Activated gamma-delta T cell (primary cell): ENCODE measurements around the gene TXN2.
A peak's percentile ranks its signal among the peaks of the same experiment; 100 is the strongest.

Experiments
- DNase-seq: peaks from one replicate; lab custom pipeline; 2025; lab: John Stamatoyannopoulos, UW

TXN2 gene

DNA sequence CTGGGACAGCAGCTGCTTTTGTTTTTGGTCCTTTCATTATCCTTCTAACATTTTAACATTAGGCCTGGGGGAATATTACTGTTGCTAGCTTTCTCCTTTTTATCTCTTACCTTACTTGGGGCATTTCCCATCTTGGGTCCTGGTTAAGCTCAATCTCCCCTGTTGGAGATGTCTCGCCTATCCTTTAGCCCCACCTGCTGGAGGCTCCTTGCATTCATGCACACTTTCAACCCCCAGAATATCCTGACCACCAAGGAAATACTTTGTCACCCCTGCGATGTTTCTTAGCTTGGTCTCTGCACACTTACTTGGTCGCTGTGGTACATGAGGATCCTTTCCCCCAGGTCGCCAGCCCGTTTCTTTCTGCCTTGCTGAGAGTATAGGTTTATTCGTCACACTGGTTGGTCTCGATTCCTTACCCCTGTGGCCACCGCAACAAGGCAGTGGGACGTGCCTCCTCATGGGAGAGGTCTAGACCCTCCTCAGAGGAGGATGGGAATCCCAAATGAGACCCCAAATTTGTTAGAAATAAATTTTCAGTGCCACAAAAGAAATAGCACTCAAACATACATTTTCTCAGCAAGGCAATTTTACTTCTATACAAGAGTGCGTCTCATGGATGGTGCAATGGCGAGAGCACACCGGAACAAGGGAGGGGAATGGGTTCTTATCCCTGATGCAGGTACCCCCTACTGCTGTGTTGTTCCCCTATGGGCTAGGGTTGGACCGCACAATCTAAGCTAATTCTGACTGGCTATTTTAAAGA lies 5.4 kb upstream of the TXN2 start:
- no peak for DNase-seq

DNA sequence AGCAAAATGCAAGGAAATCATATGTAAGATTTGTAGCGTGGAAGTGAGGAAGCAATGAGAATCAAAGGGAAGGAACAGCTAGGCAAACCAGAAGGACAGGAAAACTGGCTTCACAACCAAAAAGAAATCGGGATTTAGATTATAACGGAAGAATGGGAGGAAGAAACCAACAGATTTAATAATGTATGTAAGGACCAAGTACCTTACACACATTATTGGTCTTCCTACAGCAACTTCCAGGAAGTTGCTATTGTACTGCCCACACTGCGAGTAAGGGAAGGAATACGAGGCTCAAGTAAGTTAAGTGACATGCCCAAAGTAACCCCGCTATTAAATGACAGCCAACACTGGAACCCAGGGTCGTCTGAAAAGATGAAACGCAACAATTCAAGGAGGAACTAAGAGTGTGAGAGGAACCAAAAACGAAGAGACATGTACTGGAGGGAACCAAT lies 473 bp downstream of the TXN2 start:
- DNase-seq = no peak

DNA sequence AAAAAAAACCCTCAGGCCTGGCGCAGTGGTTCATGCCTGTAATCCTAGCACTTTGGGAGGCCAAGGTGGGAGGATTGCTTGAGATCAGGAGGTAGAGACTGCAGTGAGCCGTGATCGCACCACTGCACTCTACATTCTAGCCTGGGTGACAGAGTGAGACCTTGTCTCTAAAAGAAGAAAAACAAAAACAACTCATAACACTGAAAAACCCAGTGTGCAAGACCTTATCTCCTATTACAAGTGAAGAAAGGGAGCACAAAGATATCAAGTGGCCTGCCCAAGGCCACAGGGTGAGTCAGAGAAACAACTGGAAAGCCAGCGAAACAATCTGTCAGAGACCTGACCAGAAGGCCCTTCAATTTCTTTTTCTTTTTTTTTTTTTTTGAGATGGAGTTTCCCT lies 2.5 kb downstream of the TXN2 start:
- no peak for DNase-seq

DNA sequence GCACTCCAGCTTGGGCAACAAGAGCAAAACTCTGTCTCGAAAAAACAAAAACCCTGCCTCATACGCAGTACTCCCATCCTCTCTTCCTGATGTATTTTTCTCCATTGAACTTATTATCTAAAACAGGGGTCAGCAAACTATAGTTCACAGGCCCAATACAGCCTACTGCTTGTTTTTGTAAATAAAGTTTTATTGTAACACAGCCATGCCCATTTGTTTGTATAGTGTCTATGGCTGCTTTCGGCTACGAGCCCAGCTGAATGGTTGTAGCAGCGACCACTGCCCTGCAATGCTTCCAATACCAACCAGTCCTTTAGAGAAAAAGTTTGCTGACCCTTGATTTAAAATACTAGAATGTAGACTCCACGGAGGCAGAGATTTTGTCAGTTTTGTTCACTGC lies 6.1 kb downstream of the TXN2 start:
- DNase-seq = no peak

DNA sequence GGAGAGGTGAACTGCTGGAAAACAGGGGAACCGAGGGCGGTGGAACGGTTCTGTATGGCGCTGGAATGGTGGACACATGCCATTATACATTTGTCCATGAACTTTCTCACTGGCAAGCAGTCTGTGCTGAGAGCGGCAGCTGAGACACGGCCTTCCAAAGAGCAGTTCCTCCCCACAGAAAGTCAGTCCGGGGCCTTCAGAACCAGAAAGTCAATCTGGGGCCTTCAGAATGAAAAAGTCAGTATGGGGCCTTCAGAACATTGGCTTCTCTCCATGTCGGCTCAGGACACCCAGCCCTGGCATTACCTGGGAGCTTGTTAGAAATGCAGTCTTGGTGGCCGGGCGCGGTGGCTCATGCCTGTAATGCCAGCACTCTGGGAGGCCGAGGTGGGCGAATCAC lies 8.8 kb downstream of the TXN2 start:
- no peak for DNase-seq

DNA sequence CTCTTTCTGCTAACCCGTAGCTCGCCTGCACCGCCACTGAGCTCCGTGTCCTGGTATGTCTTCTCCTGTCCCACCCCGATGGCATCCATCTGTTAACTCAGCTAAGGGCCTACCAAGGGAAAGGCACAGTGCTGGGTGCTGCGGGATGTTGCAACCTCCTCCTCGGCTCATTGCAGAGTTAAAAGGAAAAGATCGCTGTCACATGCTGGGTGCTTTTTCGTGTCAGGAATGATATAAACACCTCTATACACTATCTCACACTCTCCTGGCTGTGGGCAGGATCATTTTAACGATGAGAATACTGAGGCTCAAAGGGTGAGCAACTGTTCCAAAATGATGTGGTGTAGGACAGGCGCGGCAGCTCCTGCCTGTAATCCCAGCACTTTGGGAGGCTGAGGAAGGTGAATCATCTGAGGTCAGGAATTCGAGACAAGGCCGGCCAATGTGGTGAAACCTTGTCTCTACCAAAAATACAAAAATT lies 10.1 kb downstream of the TXN2 start:
- no peak for DNase-seq

DNA sequence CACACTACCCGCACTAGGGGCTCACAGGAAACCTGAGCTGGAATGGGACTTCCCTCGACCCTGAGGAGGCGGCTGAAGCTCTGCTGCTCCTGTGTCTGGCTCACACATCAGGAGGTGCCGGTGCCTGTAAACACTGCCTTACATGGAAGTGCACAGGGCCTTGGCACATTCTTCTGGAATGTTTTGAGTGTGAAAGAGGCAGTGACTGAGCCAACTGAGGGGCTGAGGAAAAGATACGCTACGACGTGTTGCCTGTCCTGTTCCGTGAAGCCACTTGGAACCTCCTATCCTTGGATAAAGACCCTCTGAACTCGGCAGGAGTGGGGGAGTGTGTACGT lies 10.5 kb downstream of the TXN2 start:
- DNase-seq = no peak

DNA sequence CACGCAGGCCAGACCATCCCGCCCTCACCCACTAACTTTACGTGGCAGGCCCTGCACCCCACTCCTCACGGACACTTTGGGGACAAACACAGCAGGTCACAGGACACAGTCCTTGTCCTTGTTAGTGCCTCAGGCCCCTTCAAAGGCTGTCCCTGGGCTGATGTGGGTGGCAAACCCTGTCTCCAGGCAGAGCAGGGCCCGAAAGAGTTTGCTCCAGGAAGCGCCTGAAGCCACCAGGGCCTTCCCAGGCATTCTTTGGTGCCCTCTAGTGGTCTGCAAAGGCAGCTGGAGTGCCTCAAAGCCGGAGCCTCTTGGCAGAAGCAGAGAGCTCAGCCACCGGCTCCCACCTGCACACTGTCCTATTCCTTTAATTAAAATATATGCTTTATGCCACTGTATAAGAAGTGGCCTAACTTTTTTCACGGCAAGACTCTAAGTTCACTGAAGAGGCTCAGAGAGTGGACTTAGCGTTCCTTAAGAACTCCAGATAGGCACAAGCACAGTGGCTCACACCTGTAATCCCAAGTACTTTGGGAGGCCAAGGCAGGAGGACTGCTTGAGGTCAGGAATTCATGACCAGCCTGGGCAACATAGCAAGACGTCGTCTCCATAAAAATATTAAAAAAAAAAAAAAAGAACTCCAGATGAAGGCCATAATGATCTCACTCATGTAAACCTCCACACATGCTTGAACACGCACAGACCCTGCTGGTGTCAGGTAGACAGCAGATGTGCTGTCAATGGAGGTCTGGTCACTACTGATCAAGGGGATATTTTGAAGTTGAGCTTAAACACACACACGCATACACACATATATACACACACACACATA lies 11.1 kb downstream of the TXN2 start:
- DNase-seq = peak; percentile 28

DNA sequence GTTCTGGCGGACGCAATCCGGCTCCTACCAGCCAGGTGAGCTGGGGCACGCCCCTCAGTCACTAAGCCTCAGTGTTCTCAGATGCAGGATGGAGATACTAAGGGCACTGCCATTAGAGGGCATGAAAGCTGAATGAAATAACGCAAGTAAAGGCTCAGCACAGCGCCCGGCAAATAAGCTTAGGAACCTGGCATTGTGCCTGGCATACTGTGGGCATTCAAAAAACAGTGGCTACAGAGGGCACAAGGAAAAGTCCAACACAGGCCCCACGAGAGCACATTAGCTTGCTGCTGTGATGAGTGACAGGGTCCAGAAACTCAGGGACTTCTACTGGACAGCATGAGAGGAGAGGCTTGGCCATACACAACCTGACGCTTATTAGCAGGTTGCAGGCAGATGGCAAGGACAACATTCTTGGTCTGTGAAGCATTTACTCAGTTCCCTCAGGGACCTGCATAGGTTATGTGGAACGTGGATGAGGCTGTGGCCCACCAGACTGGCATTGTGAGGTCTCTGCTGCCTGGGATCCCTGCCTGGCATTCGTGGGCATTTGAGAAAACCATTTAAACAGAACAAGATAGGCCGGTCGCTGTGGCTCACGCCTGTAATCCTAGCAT lies 12.2 kb downstream of the TXN2 start:
- DNase-seq = no peak

DNA sequence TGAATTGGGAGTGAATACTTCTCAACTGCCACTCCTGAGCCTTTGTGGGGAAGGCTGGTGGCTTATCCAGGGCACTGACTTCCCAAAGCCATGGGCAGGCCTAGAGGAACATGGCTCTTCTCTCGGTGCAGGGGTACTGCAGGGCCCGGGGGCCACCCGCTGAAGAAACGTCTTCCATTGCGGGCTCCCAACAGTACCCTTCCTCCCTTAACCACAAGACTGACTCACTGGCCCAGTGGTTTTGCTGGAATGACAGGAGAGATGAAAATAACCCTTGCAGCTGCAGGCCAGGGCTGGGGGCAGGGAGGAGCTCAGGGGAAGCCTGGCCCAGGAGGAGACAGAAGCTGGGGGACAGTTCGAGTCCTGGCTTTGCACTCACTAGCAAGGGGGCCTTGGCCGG lies 13.5 kb downstream of the TXN2 start:
- DNase-seq = no peak

DNA sequence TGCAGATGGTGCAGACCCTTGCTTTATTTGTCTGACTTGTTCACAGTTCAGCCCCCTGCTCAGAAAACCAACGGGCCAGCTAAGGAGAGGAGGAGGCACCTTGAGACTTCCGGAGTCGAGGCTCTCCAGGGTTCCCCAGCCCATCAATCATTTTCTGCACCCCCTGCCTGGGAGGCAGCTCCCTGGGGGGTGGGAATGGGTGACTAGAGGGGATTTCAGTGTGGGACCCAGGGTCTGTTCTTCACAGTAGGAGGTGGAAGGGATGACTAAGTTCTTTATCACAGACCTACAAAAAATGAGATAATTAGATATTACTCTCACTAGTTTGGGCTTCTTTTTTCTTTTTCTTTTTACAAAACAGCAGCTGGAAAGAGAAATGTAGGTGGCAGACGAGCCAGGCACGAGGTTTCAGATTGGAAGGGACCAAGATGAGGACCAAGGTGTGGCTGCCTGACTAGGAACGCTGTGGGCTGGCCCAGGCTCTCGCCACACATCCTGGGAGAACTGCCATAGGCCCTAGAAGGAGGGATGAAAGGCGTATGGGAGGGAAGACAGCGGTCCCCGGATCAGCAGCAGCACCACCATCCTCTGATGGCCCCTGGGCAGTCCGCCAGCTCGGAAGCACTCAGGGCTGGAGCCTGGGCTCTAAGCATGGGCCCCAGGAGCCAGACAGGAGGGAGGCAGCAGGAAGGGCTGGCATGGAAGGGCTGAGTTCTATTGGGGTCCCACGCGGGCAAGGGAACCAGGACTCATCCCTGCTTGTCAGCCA lies 14.2 kb downstream of the TXN2 start:
- DNase-seq = no peak

DNA sequence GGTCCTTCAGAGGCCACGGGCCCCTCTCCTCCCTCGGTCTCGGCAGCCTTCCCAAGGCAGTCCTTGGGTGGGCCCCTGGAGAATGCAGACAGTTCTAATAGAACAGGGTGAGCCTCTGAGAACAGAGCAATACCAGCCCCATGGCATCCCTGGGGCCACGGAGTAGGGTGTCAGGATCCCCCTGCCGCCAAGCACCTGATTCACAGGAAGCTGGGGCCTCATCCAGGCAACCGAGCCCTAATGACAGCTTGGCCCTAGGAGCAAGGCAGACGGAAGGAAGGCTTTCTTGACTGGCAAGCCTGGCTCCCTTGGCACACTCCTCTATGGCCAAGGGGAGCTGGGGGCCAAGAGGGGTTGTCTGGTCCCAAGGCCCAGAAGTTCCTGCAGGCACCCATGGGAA lies 15.2 kb downstream of the TXN2 start:
- no peak for DNase-seq

DNA sequence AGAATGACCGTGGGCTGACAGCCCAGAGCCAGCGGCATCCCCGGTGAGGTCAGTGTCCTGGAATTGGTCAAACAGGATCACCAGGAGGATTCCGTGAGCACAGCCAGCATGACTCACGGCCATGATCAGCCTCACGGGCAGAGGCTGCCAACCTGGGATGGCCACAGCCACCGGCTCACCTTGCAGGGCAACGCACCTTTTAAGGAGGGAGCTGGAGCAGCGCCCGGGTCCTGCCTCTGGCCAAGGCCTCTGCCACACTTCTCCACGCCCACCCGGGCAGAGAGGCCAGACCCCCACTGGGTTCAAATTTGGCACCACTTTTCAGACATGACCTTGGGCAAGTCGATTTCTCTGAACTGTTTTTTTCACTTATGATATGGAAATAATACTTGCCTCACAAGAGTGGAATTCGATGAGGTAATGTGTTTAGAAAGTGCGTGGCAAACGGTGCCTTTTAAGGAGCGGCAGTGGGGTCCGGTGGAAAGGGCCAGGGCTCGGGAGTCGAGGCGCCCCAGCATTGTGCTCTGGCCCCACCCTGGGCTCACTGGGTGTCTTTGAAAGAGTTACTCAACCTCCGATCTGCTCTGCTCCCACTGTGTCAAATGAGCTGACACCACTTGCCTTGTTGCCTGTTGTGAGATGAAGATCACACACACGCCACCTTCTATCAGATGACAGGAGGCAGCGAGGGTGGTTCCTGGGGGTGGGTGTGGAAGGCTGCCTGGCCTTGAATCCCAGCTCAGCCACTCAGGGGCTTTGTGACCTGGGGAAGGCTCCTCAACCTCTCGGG lies 16.0 kb downstream of the TXN2 start:
- no peak for DNase-seq

DNA sequence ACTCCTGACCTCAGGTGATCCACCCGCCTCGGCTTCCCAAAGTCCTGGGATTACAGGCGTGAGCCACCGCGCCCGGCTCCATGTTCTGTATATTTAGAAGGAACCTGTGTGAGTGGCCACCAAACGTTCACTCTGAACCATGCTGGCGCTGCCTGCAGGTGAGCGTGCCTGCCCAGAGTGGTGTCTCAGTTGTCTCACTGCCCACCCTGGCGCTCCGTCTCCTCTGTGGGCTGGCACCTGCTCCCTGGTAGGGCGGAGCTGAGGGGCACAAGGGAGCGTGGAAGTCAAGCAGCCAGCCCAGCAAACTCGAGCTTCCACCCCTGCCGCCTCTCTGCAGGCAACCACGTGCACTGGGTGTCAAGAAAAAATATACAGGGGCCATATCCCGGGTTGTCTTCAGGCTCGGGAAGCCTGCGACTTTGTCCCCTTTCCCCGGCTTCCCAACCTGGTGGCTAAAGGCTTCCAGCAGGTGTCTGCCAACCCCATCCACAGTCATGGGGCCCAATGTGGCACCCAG lies 16.7 kb downstream of the TXN2 start:
- DNase-seq = no peak

DNA sequence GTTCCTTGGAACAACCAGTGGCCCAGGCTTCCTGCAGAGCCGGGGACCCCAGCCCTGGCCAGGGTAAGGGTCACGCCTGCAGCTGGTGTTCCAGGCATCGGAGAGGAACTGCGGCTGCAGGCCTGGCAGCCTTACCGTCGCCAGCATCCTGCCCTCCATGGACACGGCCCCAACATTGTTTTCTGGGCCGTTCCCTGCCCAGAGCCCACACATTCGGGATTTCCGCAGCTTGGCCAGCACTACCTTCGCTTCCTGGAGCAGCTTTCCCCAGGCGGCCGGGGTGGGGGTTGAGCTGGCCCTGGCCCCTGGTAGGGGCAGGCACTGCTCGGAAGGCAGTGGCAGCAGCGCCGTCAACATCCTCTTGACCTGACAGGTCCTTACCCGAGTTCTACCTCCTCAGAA lies 17.7 kb downstream of the TXN2 start:
- DNase-seq = no peak

DNA sequence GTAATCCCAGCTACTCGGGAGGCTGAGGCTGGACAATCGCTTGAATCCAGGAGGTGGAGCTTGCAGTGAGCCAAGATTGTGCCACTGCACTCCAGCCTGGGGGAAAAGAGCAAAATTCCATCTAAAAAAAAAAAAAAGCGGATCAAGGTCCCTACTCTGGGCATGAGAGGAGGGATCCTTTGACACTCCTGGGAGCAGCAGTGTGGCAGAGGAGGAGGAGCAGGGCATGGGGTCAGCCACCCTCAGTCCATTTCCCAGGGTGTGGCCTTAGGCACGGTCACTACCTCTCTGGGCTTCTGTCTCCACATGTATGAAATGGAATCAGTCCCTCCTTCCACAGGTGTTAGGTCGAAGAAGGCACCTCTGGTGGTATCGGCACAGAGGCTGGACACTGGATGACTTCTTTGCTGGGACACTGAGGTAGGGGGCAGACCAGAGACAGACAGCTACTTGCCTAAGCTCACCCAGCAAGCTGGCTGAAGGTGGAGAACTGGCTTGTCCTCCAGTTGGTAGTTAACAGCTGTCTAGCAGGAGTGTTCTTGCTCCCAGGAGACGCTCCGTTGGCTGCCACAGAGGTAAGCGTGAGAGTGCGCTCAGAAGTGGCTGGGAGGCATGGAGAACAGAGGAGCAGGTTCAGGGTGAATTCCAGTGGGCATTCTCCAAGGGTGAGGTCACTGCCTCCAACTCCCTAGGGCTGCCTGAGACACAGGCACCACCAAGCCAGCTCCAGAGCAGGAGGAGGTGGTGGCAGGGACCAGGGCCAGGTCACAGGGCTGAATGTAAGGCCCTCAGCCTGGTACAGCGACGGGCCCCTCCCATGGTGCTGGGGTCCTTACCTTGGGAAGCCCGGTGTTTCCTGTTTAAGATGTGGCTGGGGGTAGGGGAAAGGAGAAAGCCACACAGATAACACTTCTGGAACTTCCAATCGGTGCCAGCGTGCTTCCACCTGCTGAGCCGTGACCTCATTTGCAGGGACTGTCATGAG lies 19.5 kb downstream of the TXN2 start:
- no peak for DNase-seq

DNA sequence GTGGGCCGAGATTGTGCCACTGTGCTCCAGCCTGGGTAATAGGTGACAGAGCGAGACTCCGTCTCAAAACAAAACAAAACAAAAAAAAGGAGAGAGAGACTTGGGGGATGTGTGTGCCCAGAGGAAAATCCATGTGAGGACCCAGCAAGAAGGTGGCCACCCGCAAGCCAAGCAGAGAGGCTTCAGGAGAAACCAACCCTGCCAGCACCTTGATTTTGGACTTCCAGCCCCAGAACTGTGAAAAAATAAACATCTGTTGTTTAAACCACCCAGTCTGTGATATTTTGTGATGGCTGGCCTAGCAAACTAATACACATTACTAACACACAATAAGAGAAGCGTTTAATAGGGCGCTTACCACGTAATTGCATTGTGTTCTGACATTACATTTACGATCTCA lies 21.2 kb downstream of the TXN2 start:
- no peak for DNase-seq

DNA sequence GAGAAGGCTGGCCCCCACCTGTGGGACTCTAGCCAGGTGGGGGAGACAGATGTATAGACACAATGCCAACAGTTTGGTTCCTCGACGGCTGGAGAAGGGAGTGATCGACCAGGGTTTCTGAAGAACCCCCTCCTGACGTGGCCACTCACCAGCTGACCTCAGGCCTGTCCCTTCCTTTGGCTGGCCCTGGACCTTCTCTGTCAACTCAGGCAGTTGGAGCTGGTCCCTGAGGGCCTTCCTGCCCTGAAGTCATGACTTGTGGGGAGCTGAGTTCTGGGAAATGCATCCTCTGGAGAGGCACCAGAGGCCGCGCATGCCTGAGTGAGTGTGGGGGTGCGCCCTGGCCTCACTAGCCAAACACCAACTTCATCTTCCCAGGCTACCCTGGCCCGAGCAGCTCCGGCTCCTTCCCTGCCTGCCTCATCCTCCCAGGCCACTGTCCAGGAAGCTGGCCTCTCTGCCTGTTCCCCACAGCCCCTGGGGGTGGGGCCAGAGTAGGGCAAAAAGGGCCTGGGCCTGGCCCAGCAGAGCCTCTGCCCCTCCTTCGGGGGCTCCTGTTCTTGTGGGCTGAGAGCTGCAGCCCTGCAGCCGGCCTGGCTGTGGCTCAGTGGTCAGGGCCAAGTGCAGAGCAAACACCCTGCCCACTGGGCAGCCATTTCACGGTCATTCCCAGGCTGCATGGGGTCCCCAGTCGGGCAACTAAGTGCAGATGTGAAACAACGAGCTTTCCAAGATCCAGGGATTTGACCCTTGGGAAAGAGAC lies 23.6 kb downstream of the TXN2 start:
- DNase-seq = no peak

DNA sequence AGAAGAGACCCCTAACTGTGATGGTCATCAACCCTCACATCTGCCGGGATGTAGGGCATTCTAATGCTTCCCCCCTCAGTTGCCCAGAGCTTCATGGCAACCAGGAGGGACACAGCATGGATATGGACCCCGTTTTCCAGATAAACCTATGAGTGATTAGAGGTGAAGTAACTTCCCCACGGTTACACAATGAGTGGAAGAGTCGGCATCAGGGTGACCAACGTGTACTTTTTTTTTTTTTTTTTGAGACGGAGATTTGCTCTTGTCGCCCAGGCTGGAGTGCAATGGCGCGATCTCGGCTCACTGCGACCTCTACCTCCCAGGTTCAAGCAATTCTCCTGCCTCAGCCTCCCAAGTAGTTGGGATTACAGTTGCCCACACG lies 25.0 kb downstream of the TXN2 start:
- no peak for DNase-seq
